HCT116 (cell line): Measurements from ENCODE around the gene HIVEP3. TPM values are rescaled to one million over a fixed set of nuclear protein-coding genes. Genes with fewer than 3 reads are reported as not detected.

ENCODE experiments used
- ATAC-seq: fragments of 200-7000 bp; cut with Tn5 transposase; 2 replicates; pipeline ENCODE4 v1.9.1; 2020; ENCODE audit warnings: mild to moderate bottlenecking, moderate library complexity
- BruUV-seq: library from RNA; stranded (reverse); fragments of 400-500 nt; replicated peaks from 2 replicates; lab custom pipeline; 2021; lab: Mats Ljungman, UMichigan
- CTCF ChIA-PET: fragments of 300-600 bp; sonication (Branson Sonifier 250); formaldehyde crosslinking; loops from one replicate; lab custom pipeline; 2021; ENCODE audit warnings: antibody characterized with exemption; lab: Charles Lee
- POLR2A ChIA-PET: fragments of 300-600, 350-600 bp; sonication (Branson Sonifier 250); formaldehyde crosslinking; loops from one replicate; lab custom pipeline; 2021; ENCODE audit warnings: antibody characterized with exemption; lab: Charles Lee
- RAD21 ChIA-PET, 2 experiments: fragments of 300-600 bp; sonication (Branson Sonifier 250); formaldehyde crosslinking; loops; one replicate each; lab custom pipeline; 2023; ENCODE audit warnings: low total read pairs in 2 of 2; ENCODE audit not compliant: uncharacterized antibody in 2 of 2, unreplicated experiment in 2 of 2, low non-redundant PET in 1 of 2; lab: Charles Lee
- DNase-seq: peaks from one replicate; pipeline ENCODE4 v3.0.0-alpha.2; 2010; ENCODE audit warnings: low read depth, low spot score
- H2AFZ ChIP-seq: fragments of 200-600 bp; shearing (Covaris generic), sonication (generic); 2 replicates; pipeline ENCODE4 v1.6.1; 2017; ENCODE audit warnings: low read depth, mixed run types, mixed read lengths, antibody characterized with exemption, low read length; ENCODE audit not compliant: poor library complexity, severe bottlenecking
- H3K27ac ChIP-seq: 2 replicates; pipeline ENCODE4 v1.5.1; 2012; ENCODE audit warnings: low read depth, low read length
- H3K27me3 ChIP-seq: fragments of 200-600 bp; sonication (generic); 2 replicates; pipeline ENCODE4 v1.6.1; 2016; ENCODE audit warnings: mixed run types, low read length, mixed read lengths; ENCODE audit not compliant: insufficient read depth
- H3K36me3 ChIP-seq, 2 experiments: fragments of 200-500 bp in 1 of 2; fragments of 200-600 bp in 1 of 2; sonication (Bioruptor generic) in 1 of 2; sonication (generic) in 1 of 2; 2 replicates each; pipeline versions ENCODE4 v1.5.1 to v1.6.1; 2014 to 2016; ENCODE audit warnings: low read length in 2 of 2, inconsistent platforms in 1 of 2, mixed read lengths in 1 of 2, mixed run types in 1 of 2; ENCODE audit not compliant: insufficient read depth in 2 of 2, control insufficient read depth in 1 of 2
- H3K4me1 ChIP-seq, 2 experiments: fragments of 200-600 bp in 1 of 2; sonication (generic) in 1 of 2; 2 replicates each; pipeline versions ENCODE4 v1.5.1 to v1.6.1; 2012 to 2017; ENCODE audit warnings: low read length in 2 of 2, inconsistent platforms in 1 of 2, mild to moderate bottlenecking in 1 of 2, mixed read lengths in 1 of 2, mixed run types in 1 of 2, moderate library complexity in 1 of 2; ENCODE audit not compliant: insufficient read depth in 2 of 2, control insufficient read depth in 1 of 2
- H3K4me2 ChIP-seq: fragments of 200-600 bp; sonication (generic); 2 replicates; pipeline ENCODE4 v1.6.1; 2017; ENCODE audit warnings: mixed run types, low read length, mixed read lengths
- H3K4me3 ChIP-seq, 2 experiments: fragments of 200-600 bp in 1 of 2; sonication (generic) in 1 of 2; replicated peaks in 1 of 2; 2 replicates each; pipeline ENCODE4 v1.5.1; 2011 to 2016; ENCODE audit warnings: low read length in 2 of 2, control low read depth in 1 of 2, low read depth in 1 of 2, mild to moderate bottlenecking in 1 of 2, mixed read lengths in 1 of 2, mixed run types in 1 of 2
- H3K79me2 ChIP-seq: fragments of 200-600 bp; sonication (generic); 2 replicates; pipeline ENCODE4 v1.6.1; 2017; ENCODE audit warnings: mild to moderate bottlenecking, mixed run types, low read length, moderate library complexity, mixed read lengths; ENCODE audit not compliant: insufficient read depth
- H3K9ac ChIP-seq: fragments of 200-600 bp; sonication (generic); 2 replicates; pipeline ENCODE4 v1.6.1; 2016; ENCODE audit warnings: low read length, mixed read lengths
- H3K9me2 ChIP-seq: fragments of 200-600 bp; sonication (generic), shearing (Covaris generic); 2 replicates; pipeline ENCODE4 v1.6.1; 2017; ENCODE audit warnings: mixed run types, mild to moderate bottlenecking, moderate library complexity; ENCODE audit not compliant: insufficient read depth
- H3K9me3 ChIP-seq, 2 experiments: fragments of 200-500 bp in 1 of 2; fragments of 200-600 bp in 1 of 2; sonication (Bioruptor generic) in 1 of 2; sonication (generic) in 1 of 2; 2 replicates each; pipeline ENCODE4 v1.6.1; 2014 to 2017; ENCODE audit warnings: low read length in 2 of 2, mixed read lengths in 2 of 2, inconsistent platforms in 1 of 2, low read depth in 1 of 2, mild to moderate bottlenecking in 1 of 2, mixed run types in 1 of 2, moderate library complexity in 1 of 2; ENCODE audit not compliant: control insufficient read depth in 1 of 2, insufficient read depth in 1 of 2
- H4K20me1 ChIP-seq: fragments of 200-600 bp; sonication (generic), shearing (Covaris generic); 2 replicates; pipeline ENCODE4 v1.6.1; 2017; ENCODE audit warnings: mixed run types, mild to moderate bottlenecking, moderate library complexity; ENCODE audit not compliant: insufficient read depth
- FOSL1 ChIP-seq: IDR thresholded peaks from 2 replicates; pipeline ENCODE4 v1.6.1; 2012; ENCODE audit warnings: low read depth
- TCF7L2 ChIP-seq: IDR thresholded peaks from 2 replicates; pipeline ENCODE4 v1.7.0; 2011; ENCODE audit warnings: borderline replicate concordance, inconsistent platforms; ENCODE audit not compliant: insufficient read depth, insufficient read length; ENCODE audit errors: extremely low read depth
- YY1 ChIP-seq: IDR thresholded peaks from 2 replicates; pipeline ENCODE4 v1.6.1; 2011; ENCODE audit warnings: low read length, low read depth, moderate library complexity, mild to moderate bottlenecking; ENCODE audit not compliant: insufficient replicate concordance; ENCODE audit errors: extremely low read depth
- intact Hi-C: fragments of 100-400 bp; cut with micrococcal nuclease; formaldehyde crosslinking; loops from 2 replicates; pipeline ENCODE4 v1.10.0; 2022
- total RNA-seq: library from RNA; stranded (reverse); gene quantifications from one replicate; pipeline ENCODE4 v1.2.1, GENCODE V29; 2021; ENCODE audit not compliant: unreplicated experiment
- TF ChIP-seq, protein P1 (sequence below): IDR thresholded peaks from 2 replicates; pipeline ENCODE4 v1.6.1; 2012; ENCODE audit warnings: low read depth

HIVEP3 gene
- total RNA-seq, 1 experiment from 2014 or later = 7.1 TPM

DNA sequence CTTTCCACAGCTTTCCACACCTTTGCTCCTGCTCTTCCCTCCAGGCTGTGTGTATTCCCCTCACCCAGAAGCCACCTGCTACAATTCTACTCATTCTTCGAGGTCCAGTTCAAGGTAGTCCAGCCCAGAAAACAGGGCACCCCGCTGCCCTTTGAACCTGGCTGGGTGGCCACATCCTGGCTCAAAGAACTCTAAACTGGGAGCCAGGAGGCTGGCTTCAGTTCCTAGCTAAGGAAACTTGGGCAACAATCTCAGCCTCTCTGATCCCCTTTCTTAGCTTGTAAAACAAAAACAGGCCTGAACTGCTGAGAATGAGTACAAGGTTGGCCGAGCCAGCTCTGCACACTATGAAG, 438.9 kb downstream of the HIVEP3 start:
- CTCF ChIA-PET = interaction anchor here (1.2 to 1.7 kb wide), 2 partner anchors 12 to 13 kb away, joined by 3 to 5 read pairs; no protein-coding TSS in a partner anchor
- no peaks in the 10 kb centered on the region for H3K27me3 ChIP-seq
- H3K4me3 ChIP-seq = no peak overlapping the region
- no peak for DNase-seq
- BruUV-seq = no TSS peak
- no peak for ATAC-seq
- H3K36me3 ChIP-seq = no peaks in the 10 kb centered on the region
- no peaks in the 10 kb centered on the region for H3K9me2 ChIP-seq
- H3K79me2 ChIP-seq = no peaks in the 10 kb centered on the region
- RAD21 ChIA-PET = no interaction called here
- peaks cover 24 to 28% of the 10 kb centered on the region in 2 experiments for H3K4me1 ChIP-seq
- H2AFZ ChIP-seq = no peak overlapping the region
- H3K27ac ChIP-seq = no peak overlapping the region
- no peaks in the 10 kb centered on the region for H3K9me3 ChIP-seq
- intact Hi-C loops = no loop called here
- TF ChIP-seq TCF7L2 = no peak
- TF ChIP-seq YY1 = no peak
- no peak for TF ChIP-seq FOSL1
- TF ChIP-seq, protein P1, sequence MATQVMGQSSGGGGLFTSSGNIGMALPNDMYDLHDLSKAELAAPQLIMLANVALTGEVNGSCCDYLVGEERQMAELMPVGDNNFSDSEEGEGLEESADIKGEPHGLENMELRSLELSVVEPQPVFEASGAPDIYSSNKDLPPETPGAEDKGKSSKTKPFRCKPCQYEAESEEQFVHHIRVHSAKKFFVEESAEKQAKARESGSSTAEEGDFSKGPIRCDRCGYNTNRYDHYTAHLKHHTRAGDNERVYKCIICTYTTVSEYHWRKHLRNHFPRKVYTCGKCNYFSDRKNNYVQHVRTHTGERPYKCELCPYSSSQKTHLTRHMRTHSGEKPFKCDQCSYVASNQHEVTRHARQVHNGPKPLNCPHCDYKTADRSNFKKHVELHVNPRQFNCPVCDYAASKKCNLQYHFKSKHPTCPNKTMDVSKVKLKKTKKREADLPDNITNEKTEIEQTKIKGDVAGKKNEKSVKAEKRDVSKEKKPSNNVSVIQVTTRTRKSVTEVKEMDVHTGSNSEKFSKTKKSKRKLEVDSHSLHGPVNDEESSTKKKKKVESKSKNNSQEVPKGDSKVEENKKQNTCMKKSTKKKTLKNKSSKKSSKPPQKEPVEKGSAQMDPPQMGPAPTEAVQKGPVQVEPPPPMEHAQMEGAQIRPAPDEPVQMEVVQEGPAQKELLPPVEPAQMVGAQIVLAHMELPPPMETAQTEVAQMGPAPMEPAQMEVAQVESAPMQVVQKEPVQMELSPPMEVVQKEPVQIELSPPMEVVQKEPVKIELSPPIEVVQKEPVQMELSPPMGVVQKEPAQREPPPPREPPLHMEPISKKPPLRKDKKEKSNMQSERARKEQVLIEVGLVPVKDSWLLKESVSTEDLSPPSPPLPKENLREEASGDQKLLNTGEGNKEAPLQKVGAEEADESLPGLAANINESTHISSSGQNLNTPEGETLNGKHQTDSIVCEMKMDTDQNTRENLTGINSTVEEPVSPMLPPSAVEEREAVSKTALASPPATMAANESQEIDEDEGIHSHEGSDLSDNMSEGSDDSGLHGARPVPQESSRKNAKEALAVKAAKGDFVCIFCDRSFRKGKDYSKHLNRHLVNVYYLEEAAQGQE = no peak
- no peaks in the 10 kb centered on the region for H4K20me1 ChIP-seq
- no peak overlapping the region for H3K9ac ChIP-seq
- H3K4me2 ChIP-seq = no peak overlapping the region
- POLR2A ChIA-PET = no interaction called here
